Right lobe of liver (tissue), 6 donors: ENCODE measurements around the gene ARFIP1. TPM values are rescaled to one million over a fixed set of nuclear protein-coding genes. Genes with fewer than 3 reads are reported as not detected.

Experiments
- ATAC-seq, 4 donors: fragments of 200-7000 bp; cut with Tn5 transposase; one replicate each; pipeline ENCODE4 v1.9.1; 2020; ENCODE audit warnings: mild to moderate bottlenecking in 4 of 4, moderate library complexity in 4 of 4
- DNase-seq, 3 donors: peaks; one replicate each; pipeline ENCODE4 v3.0.0-alpha.2; 2020
- H3K27ac ChIP-seq, 3 donors: fragments of 200-600 bp; one replicate each; pipeline ENCODE4 v1.8.0; 2022
- H3K27me3 ChIP-seq, 2 donors: fragments of 200-600 bp; one replicate each; pipeline ENCODE4 v1.8.0; 2022
- H3K36me3 ChIP-seq, 4 donors: fragments of 200-600 bp; sonication (generic) in 1 of 4; one replicate each; pipeline versions ENCODE4 v1.5.1 to v1.8.0; 2017 to 2022; ENCODE audit warnings: control low read depth in 1 of 4
- H3K4me1 ChIP-seq, 4 donors: fragments of 200-600 bp; sonication (generic) in 1 of 4; one replicate each; pipeline versions ENCODE4 v1.5.1 to v1.8.0; 2017 to 2022; ENCODE audit warnings: control low read depth in 1 of 4
- H3K4me3 ChIP-seq, 3 donors: fragments of 200-600 bp; one replicate each; pipeline ENCODE4 v1.8.0; 2022
- H3K9me3 ChIP-seq, 4 donors: fragments of 200-600 bp; sonication (generic) in 1 of 4; one replicate each; pipeline versions ENCODE4 v1.5.1 to v1.8.0; 2017 to 2022; ENCODE audit warnings: control low read depth in 1 of 4
- POLR2A ChIP-seq: fragments of 450-650 bp; IDR thresholded peaks from one replicate; pipeline ENCODE4 v1.6.1; 2017; ENCODE audit warnings: antibody characterized with exemption, mild to moderate bottlenecking
- WGBS: methylation state at CpG from one replicate; pipeline ENCODE4 v1.1.6; 2018; ENCODE audit warnings: low coverage, low lambda C conversion rate; ENCODE audit not compliant: insufficient coverage; ENCODE audit errors: missing lambda C conversion rate; 5-methylcytosine and 5-hydroxymethylcytosine counted together
- intact Hi-C, 2 donors: fragments of 100-400 bp; cut with DNase I; formaldehyde crosslinking; loops; one replicate each; pipeline versions ENCODE4 v1.11.2 to v1.14.1; 2022
- total RNA-seq, 6 experiments: library from RNA; depleted of rRNA in 2 of 6; stranded (reverse); fragments of >200 nt in 2 of 6; fragmentation: NEBNext Ultra II Directional in 3 of 6; extraction: Animal tissue kit (Norgen Biotek cat#: 25700) in 3 of 6; gene quantifications; one replicate each; pipeline versions ENCODE4 v1.1.0 to v1.2.4, GENCODE V29; 2016 to 2023
- TF ChIP-seq, protein P1 (sequence below), 4 donors: fragments of 200-600 bp in 3 of 4; fragments of 450-650 bp in 1 of 4; IDR thresholded peaks; one replicate each; pipeline versions ENCODE4 v1.5.1 to v1.8.0; 2016 to 2022; ENCODE audit warnings: antibody characterized with exemption in 4 of 4, mild to moderate bottlenecking in 2 of 4
- donor health status: DM: no; HTN: yes; CAD: no.
- donor health status: DM: no; HTN: no; CAD: no.
- donor health status: DM: no; HTN: no; CAD: no.
- donor health status: DM: no; HTN: yes; CAD: no.
- donor health status: DM: no; HTN: yes; CAD: no.

The ARFIP1 gene
- total RNA-seq, 6 experiments from 2014 or later, result 9.1 to 19.9 (median 14.1) TPM

GRCh38 chr4:152819026-152819645 is 39.4 kb downstream of the ARFIP1 start:
- H3K27ac ChIP-seq, result no peak overlapping the region
- H3K36me3 ChIP-seq, result no peaks in the 10 kb centered on the region
- H3K4me3 ChIP-seq, result no peak overlapping the region
- TF ChIP-seq POLR2A, result no peak
- TF ChIP-seq, protein P1, sequence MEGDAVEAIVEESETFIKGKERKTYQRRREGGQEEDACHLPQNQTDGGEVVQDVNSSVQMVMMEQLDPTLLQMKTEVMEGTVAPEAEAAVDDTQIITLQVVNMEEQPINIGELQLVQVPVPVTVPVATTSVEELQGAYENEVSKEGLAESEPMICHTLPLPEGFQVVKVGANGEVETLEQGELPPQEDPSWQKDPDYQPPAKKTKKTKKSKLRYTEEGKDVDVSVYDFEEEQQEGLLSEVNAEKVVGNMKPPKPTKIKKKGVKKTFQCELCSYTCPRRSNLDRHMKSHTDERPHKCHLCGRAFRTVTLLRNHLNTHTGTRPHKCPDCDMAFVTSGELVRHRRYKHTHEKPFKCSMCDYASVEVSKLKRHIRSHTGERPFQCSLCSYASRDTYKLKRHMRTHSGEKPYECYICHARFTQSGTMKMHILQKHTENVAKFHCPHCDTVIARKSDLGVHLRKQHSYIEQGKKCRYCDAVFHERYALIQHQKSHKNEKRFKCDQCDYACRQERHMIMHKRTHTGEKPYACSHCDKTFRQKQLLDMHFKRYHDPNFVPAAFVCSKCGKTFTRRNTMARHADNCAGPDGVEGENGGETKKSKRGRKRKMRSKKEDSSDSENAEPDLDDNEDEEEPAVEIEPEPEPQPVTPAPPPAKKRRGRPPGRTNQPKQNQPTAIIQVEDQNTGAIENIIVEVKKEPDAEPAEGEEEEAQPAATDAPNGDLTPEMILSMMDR (IDR thresholded peaks at IDR 0.05), result no peak
- H3K27me3 ChIP-seq, result no peaks in the 10 kb centered on the region
- H3K4me1 ChIP-seq, result no peaks in the 10 kb centered on the region
- intact Hi-C loops, result no loop called here
- H3K9me3 ChIP-seq, result no peaks in the 10 kb centered on the region
- 100% methylated on average over 1 of the region's 7 CpGs for WGBS
- ATAC-seq, result no peak
- DNase-seq, result no peak

- H3K4me1 ChIP-seq, result no peaks in the 10 kb centered on the region
- H3K4me3 ChIP-seq, result no peak overlapping the region
- TF ChIP-seq POLR2A, result no peak
- TF ChIP-seq, protein P1 (IDR thresholded peaks at IDR 0.05), result no peak
- H3K27me3 ChIP-seq, result no peaks in the 10 kb centered on the region
- H3K9me3 ChIP-seq, result no peaks in the 10 kb centered on the region
- no peaks in the 10 kb centered on the region for H3K36me3 ChIP-seq
- DNase-seq (no peak), ATAC-seq (no peak)
- WGBS, result 100% methylated on average over 2 of the region's 2 CpGs
- H3K27ac ChIP-seq, result no peak overlapping the region
- intact Hi-C loops, result no loop called here
These were observed 40.3 kb downstream of the ARFIP1 start for GRCh38 chr4:152820073-152820472.

DNA sequence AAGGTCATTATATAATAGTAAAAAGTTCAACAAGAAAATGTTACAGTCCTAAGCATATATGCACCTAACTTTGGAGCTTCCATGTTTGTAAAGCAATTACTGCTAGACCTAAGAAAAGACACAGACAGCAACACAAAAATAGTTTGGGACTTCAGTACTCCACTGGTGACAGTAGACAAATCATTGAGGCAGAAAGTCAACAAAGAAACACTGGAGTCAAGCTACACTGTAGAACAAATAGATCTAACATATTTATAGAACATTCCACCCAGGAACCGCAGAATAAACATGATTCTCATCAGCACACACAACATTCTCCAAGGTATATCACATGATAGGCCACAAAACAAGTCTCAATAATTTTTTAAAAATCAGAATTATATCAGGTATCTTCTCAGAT is 42.6 kb downstream of the ARFIP1 start:
- no peaks in the 10 kb centered on the region for H3K9me3 ChIP-seq
- no peaks in the 10 kb centered on the region for H3K4me1 ChIP-seq
- H3K36me3 ChIP-seq, result no peaks in the 10 kb centered on the region
- H3K27me3 ChIP-seq, result no peaks in the 10 kb centered on the region
- intact Hi-C loops, result no loop called here
- 93% methylated on average over 1 of the region's 1 CpG for WGBS
- H3K27ac ChIP-seq, result no peak overlapping the region
- ATAC-seq, result no peak
- no peak for DNase-seq
- H3K4me3 ChIP-seq, result no peak overlapping the region
- TF ChIP-seq POLR2A, result no peak
- TF ChIP-seq, protein P1 (IDR thresholded peaks at IDR 0.05), result no peak

DNA sequence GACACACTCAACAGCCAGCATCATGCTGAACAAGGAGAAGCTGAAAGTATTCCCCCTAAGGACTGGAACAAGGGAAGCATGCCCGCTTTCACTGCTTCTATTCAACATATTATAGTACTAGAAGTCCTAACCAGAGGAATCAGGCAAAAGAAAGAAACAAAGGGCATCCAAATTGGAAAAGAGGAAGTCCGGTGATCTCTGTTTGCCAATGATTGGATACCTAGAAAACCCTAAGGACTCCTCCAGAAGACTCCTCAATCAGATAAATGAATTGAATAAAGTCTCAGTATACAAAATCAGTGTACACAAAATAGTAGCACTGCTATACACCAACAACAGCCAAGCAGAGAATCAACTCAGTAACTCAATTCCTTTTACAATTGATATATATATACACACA is 44.8 kb downstream of the ARFIP1 start:
- WGBS, result 86% methylated on average over 2 of the region's 2 CpGs
- ATAC-seq (no peak), DNase-seq (no peak)
- Histone ChIP-seq H3K4me1 (no peaks in the 10 kb centered on the region), H3K36me3 (no peaks in the 10 kb centered on the region), H3K27me3 (no peaks in the 10 kb centered on the region), H3K9me3 (no peaks in the 10 kb centered on the region), H3K4me3 (no peak overlapping the region), H3K27ac (no peak overlapping the region)
- TF ChIP-seq, protein P1 (IDR thresholded peaks at IDR 0.05), result no peak
- intact Hi-C loops, result no loop called here

DNA sequence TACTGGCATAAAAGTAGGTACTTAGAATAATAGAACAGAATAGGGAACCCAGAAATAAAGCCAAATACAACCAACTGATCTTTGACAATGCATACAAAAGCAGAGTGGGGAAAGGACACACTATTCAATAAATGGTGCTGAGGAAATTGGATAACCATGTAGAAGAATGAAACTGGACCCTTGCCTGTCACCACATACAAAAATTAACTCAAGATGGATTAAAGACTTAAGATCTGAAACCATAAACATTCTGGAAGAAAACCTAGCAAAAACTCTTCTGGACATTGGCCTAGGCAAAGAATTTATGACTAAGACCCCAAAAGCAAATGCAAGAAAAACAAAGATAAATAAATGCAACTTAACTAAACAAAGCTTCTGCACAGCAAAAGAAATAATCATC is 45.6 kb downstream of the ARFIP1 start:
- Histone ChIP-seq H3K27me3 (no peaks in the 10 kb centered on the region), H3K4me3 (no peak overlapping the region), H3K27ac (no peak overlapping the region), H3K9me3 (no peaks in the 10 kb centered on the region), H3K36me3 (no peaks in the 10 kb centered on the region), H3K4me1 (no peaks in the 10 kb centered on the region)
- intact Hi-C loops, result no loop called here
- TF ChIP-seq POLR2A, result no peak
- TF ChIP-seq, protein P1 (IDR thresholded peaks at IDR 0.05), result no peak
- no peak for ATAC-seq
- no peak for DNase-seq
